Activated naive CD8-positive, alpha-beta T cell treated with anti-CD3 and anti-CD28 coated beads, Interleukin-2, amount 10 ng/mL, durations not matched to agents 7 days and 5 days (primary cell): Measurements from ENCODE around the gene UQCR11. TPM values are rescaled to one million over a fixed set of nuclear protein-coding genes. Genes with fewer than 3 reads are reported as not detected.

Experiments
- ATAC-seq: fragments of 150-1000 bp; cut with Tn5 transposase; one replicate; pipeline ENCODE4 v1.10.0; 2021; ENCODE audit warnings: low read depth, moderate library complexity
- POLR2A ChIA-PET: fragments of 350-600 bp; sonication (Branson Sonifier 250); formaldehyde crosslinking; loops from one replicate; lab custom pipeline; 2021; ENCODE audit warnings: antibody characterized with exemption; lab: Charles Lee
- DNase-seq: peaks from one replicate; pipeline ENCODE4 v3.0.0; 2021
- H3K27ac Mint-ChIP-seq: one replicate; pipeline ENCODE4 v1.8.0; 2022; ENCODE audit warnings: mild to moderate bottlenecking, mixed read lengths
- H3K27me3 Mint-ChIP-seq: one replicate; pipeline ENCODE4 v1.8.0; 2022; ENCODE audit warnings: mild to moderate bottlenecking, moderate library complexity, mixed read lengths
- H3K36me3 Mint-ChIP-seq: one replicate; pipeline ENCODE4 v1.8.0; 2021; ENCODE audit warnings: mild to moderate bottlenecking, mixed read lengths
- H3K4me1 Mint-ChIP-seq: one replicate; pipeline ENCODE4 v1.8.0; 2021; ENCODE audit warnings: mixed read lengths
- H3K4me3 Mint-ChIP-seq: one replicate; pipeline ENCODE4 v1.8.0; 2022; ENCODE audit warnings: mild to moderate bottlenecking, moderate library complexity, mixed read lengths
- H3K9me3 Mint-ChIP-seq: one replicate; pipeline ENCODE4 v1.8.0; 2021; ENCODE audit warnings: mixed read lengths
- total RNA-seq, 2 experiments: library from RNA; stranded (reverse); gene quantifications; one replicate each; pipeline ENCODE4 v1.2.3, GENCODE V29; 2021

UQCR11 gene
- total RNA-seq, 2 experiments from 2014 or later = 176 to 181 TPM

GRCh38 chr19:1558552-1558951, 46.7 kb downstream of the UQCR11 start:
- no peaks in the 10 kb centered on the region for H3K36me3 Mint-ChIP-seq

GRCh38 chr19:1556390-1557070, 48.7 kb downstream of the UQCR11 start:
- no peaks in the 10 kb centered on the region for H3K9me3 Mint-ChIP-seq
- DNase-seq (no peak), ATAC-seq (no peak)
- H3K4me1 Mint-ChIP-seq = no peaks in the 10 kb centered on the region
- no peaks in the 10 kb centered on the region for H3K36me3 Mint-ChIP-seq
- H3K4me3 Mint-ChIP-seq = no peak overlapping the region
- POLR2A ChIA-PET = no interaction called here
- no peaks in the 10 kb centered on the region for H3K27me3 Mint-ChIP-seq
- no peak overlapping the region for H3K27ac Mint-ChIP-seq

More at GRCh38 chr19:1558552-1558951, 46.7 kb downstream of the UQCR11 start:
- Mint-ChIP-seq H3K4me3 (no peak overlapping the region), H3K9me3 (no peaks in the 10 kb centered on the region), H3K27ac (no peak overlapping the region), H3K27me3 (no peaks in the 10 kb centered on the region), H3K4me1 (no peaks in the 10 kb centered on the region)
- DNase-seq (no peak), ATAC-seq (no peak)
- POLR2A ChIA-PET = no interaction called here

GRCh38 chr19:1555487-1556389, 49.5 kb downstream of the UQCR11 start:
- Mint-ChIP-seq H3K27me3 (no peaks in the 10 kb centered on the region), H3K27ac (no peak overlapping the region), H3K9me3 (no peaks in the 10 kb centered on the region), H3K36me3 (no peaks in the 10 kb centered on the region), H3K4me1 (no peaks in the 10 kb centered on the region), H3K4me3 (no peak overlapping the region)
- POLR2A ChIA-PET = no interaction called here
- DNase-seq (no peak), ATAC-seq (no peak)

- ATAC-seq (no peak), DNase-seq (no peak)
- Mint-ChIP-seq H3K4me1 (no peaks in the 10 kb centered on the region), H3K27ac (no peak overlapping the region), H3K27me3 (no peaks in the 10 kb centered on the region), H3K36me3 (no peaks in the 10 kb centered on the region), H3K4me3 (no peak overlapping the region), H3K9me3 (no peaks in the 10 kb centered on the region)
- POLR2A ChIA-PET = no interaction called here
These were observed 50.3 kb downstream of the UQCR11 start for GRCh38 chr19:1554968-1555367.

GRCh38 chr19:1553415-1553814, 51.8 kb downstream of the UQCR11 start:
- Mint-ChIP-seq H3K36me3 (no peaks in the 10 kb centered on the region), H3K27me3 (no peaks in the 10 kb centered on the region), H3K9me3 (no peaks in the 10 kb centered on the region), H3K4me1 (no peaks in the 10 kb centered on the region), H3K4me3 (no peak overlapping the region), H3K27ac (no peak overlapping the region)
- POLR2A ChIA-PET = no interaction called here
- DNase-seq (no peak), ATAC-seq (no peak)

GRCh38 chr19:1551068-1552040, 53.9 kb downstream of the UQCR11 start:
- H3K27ac Mint-ChIP-seq = no peak overlapping the region
- DNase-seq (no peak), ATAC-seq (no peak)
- no peaks in the 10 kb centered on the region for H3K4me1 Mint-ChIP-seq
- no peak overlapping the region for H3K4me3 Mint-ChIP-seq
- H3K27me3 Mint-ChIP-seq = no peaks in the 10 kb centered on the region
- H3K36me3 Mint-ChIP-seq = no peaks in the 10 kb centered on the region
- H3K9me3 Mint-ChIP-seq = no peaks in the 10 kb centered on the region
- POLR2A ChIA-PET = no interaction called here

- H3K36me3 Mint-ChIP-seq = no peaks in the 10 kb centered on the region
- H3K4me1 Mint-ChIP-seq = peaks cover 3% of the 10 kb centered on the region
- no peak overlapping the region for H3K27ac Mint-ChIP-seq
- peaks cover 7% of the 10 kb centered on the region for H3K27me3 Mint-ChIP-seq
- ATAC-seq = no peak
- no peaks in the 10 kb centered on the region for H3K9me3 Mint-ChIP-seq
- no peak overlapping the region for H3K4me3 Mint-ChIP-seq
- POLR2A ChIA-PET = no interaction called here
- DNase-seq = no peak
These were observed 55.8 kb downstream of the UQCR11 start for GRCh38 chr19:1549332-1549945.

Other genes starting within 250 kb of the UQCR11 start
- gene NDUFS7, start 221.6 kb downstream of the UQCR11 start, total RNA-seq = 100 to 1,000 TPM; 103 to 106 TPM
- gene GAMT, start 203.9 kb downstream of the UQCR11 start, total RNA-seq = 10 to 100 TPM; 17.9 to 18.9 TPM
- gene DAZAP1, start 197.9 kb downstream of the UQCR11 start, total RNA-seq = 100 to 1,000 TPM; 214 to 217 TPM
- 1,000 to 10,000 TPM; 1,438 to 1,457 TPM for gene RPS15, start 167.1 kb downstream of the UQCR11 start, total RNA-seq
- under 1 TPM; 0.06 to 0.11 TPM for gene APC2, start 155.3 kb downstream of the UQCR11 start, total RNA-seq
- gene C19orf25, start 126.2 kb downstream of the UQCR11 start, total RNA-seq = 10 to 100 TPM; 48.0 to 51.2 TPM
- gene PCSK4, start 115.1 kb downstream of the UQCR11 start, total RNA-seq = 1 to 10 TPM; 6.7 to 9.7 TPM
- gene REEP6, start 114.3 kb downstream of the UQCR11 start, total RNA-seq = 1 to 10 TPM; 2.2 to 2.8 TPM
- gene ADAMTSL5, start 92.4 kb downstream of the UQCR11 start, total RNA-seq = 1 to 10 TPM; 1.8 to 2.1 TPM
- not detected for gene PLK5, start 81.4 kb downstream of the UQCR11 start, total RNA-seq
- gene MEX3D, start 37.1 kb downstream of the UQCR11 start, total RNA-seq = 1 to 10 TPM; 7.0 to 7.8 TPM
- gene MBD3, start 12.6 kb downstream of the UQCR11 start, total RNA-seq = 10 to 100 TPM; 68.9 to 72.7 TPM
- gene TCF3, start 47.2 kb upstream of the UQCR11 start, total RNA-seq = 100 to 1,000 TPM; 102 to 109 TPM
- not detected for gene ONECUT3, start 148.0 kb upstream of the UQCR11 start, total RNA-seq
- 10 to 100 TPM; 17.0 to 18.6 TPM for gene ATP8B3, start 206.8 kb upstream of the UQCR11 start, total RNA-seq
- 10 to 100 TPM; 57.9 to 60.4 TPM for gene REXO1, start 243.0 kb upstream of the UQCR11 start, total RNA-seq